Stimulated activated CD8-positive, alpha-beta memory T cell treated with anti-CD3 and anti-CD28 coated beads, Interleukin-12 subunit alpha, Interleukin-12 subunit beta, amount 100 ng/mL, for 24 hours (primary cell): ENCODE results near the gene IL3RA.
"Not testable (repeated sequence)": the region's sequence is repeated elsewhere in the genome, so short reads cannot be mapped to it uniquely, and the experiment has no call there.

Experiments
- DNase-seq: peaks from one replicate; pipeline ENCODE4 v3.0.0-alpha.2; 2020; ENCODE audit errors: extremely low read depth

IL3RA gene

DNA sequence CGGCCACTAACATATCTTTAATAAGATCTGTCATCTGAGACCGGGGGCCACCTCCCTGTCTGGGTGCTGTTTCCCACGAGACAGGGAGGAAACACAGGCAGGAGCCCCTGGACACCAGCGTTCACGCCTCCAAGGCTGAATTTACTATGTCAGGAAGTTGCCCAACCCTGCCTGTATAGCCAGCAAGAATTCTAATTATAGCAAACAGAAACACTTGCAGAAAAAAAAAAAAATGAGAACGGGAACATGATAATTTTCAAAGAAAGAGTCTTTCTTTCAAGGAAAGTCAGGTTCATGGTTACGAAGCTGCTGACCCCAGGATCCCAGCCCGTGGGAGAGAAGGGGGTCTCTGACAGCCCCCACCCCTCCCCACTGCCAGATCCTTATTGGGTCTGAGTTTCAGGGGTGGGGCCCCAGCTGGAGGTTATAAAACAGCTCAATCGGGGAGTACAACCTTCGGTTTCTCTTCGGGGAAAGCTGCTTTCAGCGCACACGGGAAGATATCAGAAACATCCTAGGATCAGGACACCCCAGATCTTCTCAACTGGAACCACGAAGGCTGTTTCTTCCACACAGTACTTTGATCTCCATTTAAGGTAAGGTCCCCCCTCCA is at the start of gene IL3RA:
Gene IL3RA, plus strand, starts transcription at position 455 of the 613 bp plus-strand sequence. CDS start 4,981 bp downstream, outside the sequence.
- DNase-seq, result no peak

DNA sequence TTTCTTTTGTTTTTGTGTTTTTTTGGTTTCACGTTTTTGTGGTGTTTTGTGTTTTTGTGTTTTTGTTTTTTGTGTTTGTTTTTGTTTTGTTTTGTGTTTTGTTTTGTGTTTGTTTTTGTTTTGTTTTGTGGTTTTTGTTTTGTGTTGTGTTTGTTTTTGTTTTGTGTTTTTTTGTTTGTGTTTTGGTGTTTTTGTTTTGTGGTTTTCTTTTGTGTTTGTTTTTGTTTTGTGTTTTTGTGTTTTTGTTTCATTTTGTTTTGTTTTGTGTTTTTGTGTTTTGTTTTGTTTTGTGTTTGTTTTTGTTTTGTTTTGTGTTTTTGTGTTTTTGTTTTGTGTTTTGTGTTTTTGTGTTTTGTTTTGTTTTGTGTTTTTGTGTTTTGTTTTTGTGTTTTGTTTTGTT is 47.0 kb upstream of the IL3RA start:
- DNase-seq, result no peak

DNA sequence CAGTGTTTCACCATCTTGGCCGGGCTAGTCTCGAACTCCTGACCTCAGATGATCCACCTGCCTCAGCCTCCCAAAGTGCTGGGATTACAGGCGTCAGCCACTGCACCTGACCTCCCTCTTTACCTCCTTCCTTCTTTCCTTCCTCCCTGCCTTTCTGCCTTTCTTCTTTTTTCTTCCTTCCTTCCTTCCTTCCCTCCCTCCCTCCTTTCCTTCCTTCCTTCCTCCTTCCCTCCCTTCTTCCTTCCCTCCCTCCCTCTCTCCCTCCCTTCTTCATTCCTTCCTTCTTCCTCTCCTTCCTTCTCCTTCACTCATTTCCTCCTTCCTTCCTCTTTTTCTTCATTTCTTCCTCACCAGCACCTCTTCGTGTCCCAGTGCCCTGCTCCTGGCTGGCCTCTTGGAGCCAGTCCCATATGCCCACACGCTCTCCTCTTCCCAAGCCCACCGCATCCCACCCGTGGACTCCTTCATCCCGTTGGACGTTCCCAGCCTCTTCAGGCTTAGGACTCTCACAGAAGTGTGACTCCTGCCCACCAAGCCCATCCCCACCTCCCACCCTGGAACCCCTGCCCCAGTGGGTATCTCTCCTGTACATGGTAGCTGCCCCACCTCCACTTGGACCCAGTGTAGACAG is 45.4 kb upstream of the IL3RA start:
- DNase-seq, result no peak

DNA sequence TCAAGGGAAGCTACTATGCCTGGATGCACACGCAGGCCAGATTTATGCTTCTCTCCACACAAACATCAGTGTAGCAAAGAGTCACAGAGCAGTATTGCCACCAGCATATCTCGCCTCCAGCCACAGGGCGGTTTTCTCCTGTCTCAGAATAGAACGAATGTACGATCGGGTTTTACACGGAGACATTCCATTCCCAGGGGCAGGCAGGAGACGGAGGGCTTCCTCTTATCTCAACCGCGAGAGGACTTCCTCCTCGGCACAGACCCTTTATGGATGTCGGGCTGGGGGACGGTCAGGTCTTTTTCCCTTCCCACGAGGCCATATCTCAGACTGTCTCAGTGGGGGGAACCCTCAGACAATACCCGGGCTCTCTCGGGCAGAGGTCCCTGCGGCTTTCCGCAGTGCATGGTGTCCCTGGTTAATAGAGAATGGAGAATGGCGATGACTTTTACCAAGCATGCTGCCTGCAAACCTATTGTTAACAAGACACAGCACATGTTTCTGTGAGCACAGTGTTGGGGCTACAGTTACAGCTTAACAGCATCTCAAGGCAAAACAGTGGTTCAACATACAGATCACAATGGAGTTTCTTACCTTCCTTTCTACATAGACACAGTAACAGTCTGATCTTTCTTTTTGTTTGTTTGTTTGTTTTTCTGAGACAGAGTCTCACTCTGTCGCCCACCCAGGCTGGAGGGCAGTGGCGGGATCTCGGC is 43.9 kb upstream of the IL3RA start:
- no peak for DNase-seq

DNA sequence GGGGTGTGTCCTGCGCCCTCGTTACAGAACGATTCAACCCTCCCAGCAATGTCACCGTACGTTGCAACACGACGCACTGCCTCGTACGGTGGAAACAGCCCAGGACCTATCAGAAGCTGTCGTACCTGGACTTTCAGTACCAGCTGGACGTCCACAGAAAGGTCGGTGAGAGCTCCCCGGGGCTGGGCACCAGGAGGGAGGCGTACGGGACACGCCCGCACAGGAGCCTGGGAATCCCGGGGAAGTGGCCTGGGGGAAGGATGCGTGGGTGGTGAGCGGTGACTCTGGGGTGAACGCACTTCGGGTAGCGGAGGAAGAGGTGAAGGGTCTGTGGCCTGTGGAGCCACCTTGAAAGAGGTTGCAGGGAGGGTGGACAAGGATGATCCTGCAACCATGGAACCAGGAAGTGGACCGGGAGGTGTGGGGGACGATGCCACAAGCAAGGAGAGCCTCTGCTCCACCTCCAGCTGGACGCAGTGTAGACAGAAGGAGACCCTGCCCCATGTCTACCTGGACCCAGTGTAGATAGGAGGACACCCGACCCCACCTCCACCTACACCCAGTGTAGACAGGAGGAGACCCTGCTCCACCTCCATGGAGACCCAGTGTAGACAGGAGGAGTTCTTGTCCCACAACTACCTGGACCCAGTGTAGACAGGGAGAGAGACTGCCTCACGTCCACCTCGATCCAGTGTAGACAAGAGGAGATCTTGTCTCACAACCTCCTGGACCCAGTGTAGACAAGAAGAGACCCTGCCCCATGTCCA is 42.1 kb upstream of the IL3RA start:
- DNase-seq, result no peak

DNA sequence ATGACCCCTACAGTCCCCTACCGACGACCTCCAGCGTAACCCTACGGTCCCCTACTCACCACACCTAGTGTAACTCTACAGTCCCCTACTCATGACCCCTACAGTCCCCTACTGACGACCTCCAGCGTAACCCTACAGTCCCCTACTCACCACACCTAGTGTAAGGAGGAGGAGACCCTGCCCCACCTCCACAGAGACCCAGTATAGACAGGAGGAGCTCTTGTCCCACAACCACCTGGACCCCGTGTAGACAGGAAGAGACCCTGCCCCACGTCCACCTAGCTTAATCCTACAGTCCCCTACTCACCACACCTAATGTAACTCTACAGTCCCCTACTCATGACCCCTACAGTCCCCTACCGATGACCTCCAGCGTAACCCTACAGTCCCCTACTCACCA is 41.0 kb upstream of the IL3RA start:
- no peak for DNase-seq

DNA sequence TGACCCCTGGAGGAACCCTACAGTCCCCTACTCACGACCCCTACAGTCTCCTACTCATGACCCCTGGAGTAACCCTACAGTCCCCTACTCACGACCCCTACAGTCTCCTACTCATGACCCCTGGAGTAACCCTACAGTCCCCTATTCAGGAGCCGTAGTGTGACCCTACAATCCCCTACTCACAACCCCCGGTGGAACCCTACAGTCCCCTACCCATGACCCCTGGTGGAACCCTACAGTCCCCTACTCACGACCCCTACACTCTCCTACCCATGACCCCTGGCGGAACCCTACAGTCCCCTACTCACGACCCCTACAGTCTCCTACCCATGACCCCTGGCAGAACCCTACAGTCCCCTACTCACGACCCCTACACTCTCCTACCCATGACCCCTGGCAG is 39.0 kb upstream of the IL3RA start:
- DNase-seq, result not testable (repeated sequence)

DNA sequence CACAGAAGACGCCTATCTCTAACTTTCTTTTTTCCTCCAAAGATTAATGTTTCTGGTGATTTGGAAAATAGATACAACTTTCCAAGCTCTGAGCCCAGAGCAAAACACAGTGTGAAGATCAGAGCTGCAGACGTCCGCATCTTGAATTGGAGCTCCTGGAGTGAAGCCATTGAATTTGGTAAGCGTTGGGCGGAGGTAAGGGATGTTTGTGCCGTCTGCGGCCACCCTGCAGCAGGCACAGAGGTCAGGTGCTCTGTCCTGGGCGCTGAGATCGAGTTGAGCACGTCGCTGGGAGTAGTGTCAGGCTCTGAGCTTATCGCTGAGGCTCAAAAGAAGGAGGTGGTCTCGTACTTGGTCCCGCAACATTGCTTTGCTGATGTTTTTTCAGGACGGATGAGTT is 36.1 kb upstream of the IL3RA start:
- DNase-seq, result no peak

DNA sequence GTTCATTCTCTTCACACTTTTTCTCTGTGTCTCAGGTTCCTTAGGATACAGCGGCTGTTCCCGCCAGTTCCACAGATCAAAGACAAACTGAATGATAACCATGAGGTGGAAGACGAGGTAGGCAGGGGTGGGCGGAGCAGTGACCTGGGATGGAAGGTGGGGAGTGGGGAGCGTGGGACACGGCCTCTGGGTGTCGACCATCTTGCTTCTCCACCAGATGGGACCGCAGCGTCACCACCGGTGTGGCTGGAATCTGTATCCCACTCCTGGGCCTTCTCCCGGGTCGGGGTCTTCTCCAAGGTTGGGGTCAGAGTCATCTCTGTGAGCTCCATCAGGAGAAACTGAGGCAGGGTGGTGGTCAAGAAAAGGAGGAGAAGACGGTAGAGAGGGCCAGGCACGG is 31.2 kb upstream of the IL3RA start:
- no peak for DNase-seq

DNA sequence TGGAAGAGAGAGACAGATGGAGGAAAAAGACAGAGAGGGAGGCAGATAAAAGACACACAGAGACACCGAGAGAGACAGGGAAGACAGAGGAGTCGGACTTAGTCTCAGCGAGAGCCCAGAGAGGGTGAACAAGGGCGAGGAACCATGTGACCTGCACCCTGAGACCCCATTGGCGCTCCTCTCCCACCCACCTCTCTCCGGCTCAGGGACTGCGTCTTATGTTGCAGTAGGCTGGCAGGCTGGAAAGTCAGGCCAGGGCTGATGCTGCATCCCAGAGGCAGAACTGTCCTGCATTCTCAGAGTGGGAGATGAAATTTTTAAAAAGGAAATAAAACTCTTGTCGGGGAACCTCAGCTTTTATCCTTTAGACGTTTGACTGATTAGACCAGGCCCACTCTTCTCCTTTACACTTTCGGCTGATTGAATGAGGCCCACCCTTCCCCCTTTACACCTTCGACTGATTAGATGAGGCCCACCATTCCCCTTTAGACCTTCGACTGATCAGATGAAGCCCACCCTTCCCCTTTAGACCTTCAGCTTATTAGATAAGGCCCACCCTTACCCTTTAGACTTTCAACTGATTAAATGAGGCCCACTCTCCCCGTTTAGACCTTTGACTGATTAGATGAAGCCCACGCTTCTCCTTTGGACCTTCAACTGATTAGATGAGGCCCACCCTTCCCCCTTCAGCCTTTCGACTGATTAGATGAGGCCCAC is 29.5 kb upstream of the IL3RA start:
- DNase-seq, result no peak

DNA sequence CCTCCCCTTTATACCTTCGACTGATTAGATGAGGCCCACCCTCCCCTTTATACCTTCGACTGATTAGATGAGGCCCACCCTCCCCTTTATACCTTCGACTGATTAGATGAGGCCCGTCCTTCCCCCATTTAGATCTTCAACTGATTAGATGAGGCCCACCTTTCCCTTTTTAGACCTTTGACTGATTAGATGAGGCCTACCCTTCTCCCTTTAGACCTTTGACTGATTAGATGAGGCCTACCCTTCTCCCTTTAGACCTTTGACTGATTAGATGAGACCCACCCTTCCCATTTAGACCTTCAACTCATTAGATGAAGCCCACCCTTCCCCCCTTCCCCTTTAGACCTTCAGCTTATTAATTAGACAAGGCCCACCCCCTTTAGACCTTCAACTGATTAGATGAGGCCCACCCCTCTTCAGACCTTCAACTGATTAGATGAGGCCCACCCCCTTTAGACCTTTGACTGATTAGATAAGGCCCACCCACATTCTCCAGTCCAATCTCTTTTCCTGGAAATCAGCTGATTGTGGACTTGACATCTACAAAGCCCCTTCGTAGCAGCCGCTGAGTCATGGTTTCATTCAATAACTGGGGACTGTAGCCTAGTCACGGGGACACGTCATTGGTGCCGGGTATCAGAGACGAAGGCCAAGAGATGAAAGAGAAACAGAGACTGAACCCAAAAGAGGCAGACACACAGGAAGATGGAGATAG is 28.8 kb upstream of the IL3RA start:
- DNase-seq, result no peak

DNA sequence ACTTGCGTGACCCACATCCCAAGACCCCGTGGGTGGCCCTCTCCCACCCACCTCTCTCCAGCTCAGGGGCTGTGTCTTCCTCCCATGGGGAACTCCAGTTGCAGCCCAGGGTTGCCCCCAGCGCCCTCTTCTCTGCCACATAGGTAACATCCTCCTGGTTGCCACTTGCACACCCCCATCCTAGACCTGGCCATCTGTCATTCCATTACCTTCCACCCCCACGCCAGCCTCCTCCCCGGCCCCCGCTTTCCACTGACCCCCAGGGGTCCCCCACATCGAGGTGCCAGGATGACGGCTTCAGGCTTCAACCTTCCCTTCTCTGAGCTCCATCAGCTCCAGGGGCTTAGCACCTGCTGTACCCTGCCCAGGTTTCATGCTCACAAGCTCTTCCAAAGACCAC is 28.1 kb upstream of the IL3RA start:
- DNase-seq, result no peak

DNA sequence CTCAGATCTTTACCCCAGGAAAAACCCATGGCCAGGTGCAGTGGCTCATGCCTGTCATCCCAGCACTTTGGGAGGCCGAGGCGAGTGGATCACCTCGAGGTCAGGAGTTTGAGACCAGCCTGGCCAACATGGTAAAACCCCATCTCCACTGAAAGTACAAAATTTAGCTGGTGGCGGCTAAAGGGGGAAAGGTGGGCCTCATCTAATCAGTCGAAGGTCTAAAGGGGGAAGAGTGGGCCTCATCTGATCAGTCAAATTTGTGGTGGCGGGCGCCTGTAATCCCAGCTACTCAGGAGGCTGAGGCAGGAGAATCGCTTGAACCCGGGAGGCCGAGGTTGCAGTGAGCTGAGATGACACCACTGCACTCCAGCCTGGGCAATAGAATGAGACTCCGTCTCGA is 27.7 kb upstream of the IL3RA start:
- DNase-seq, result not testable (repeated sequence)

DNA sequence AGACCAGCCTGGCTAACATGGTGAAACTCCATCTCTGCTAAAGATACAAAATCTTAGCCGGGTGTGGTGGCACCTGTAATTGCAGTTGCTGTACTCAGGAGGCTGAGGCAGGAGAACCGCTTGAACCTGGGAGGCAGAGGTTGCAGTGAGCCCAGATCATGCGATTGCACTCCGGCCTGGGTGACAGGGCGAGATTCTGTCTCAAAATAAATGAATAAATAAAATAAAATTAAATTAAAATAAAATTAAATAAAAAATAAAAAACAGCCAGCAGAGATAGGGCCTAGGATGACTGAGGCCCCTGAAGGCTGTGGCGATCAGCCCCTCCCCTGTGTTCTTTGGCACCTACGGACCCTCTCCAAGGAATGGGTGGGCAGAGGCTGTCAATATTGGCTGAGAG is 22.8 kb upstream of the IL3RA start:
- DNase-seq, result no peak

DNA sequence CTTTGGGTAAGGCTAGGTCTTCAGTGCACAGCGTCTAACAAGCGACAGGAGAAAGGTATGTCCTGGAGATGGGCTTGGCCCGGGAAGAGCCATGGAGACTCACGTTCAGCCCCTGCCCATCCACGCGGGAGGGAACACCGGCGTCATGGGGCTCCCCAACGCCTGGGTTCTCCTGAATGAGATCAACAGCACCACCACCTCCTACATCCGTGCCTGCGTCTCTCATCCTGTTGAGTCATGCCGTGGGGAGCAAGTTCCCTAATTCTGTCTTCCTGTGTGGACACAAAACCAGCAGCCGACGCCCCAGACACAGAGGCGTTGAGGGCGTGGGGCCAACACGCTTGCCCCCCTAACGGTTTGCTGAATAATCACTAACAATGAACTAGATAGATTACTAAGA is 20.1 kb upstream of the IL3RA start:
- no peak for DNase-seq

DNA sequence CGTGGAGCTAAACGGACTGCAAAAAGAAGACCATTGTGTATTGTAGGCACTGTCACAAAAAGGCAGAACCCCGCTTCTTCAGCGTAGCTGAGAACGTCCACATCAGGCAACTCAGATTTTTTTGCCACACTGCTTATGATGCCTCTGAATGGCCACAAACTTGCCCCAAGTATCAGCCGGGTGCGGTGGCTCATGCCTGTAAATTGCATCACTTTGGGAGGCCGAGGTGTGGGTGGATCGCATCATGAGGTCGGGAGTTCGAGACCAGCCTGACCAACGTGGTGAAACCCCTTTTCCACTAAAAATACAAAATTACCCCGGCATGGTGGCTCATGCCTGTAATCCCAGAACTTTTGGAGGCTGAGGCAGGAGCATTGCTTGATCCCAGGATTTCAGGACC is 14.9 kb upstream of the IL3RA start:
- DNase-seq, result no peak

DNA sequence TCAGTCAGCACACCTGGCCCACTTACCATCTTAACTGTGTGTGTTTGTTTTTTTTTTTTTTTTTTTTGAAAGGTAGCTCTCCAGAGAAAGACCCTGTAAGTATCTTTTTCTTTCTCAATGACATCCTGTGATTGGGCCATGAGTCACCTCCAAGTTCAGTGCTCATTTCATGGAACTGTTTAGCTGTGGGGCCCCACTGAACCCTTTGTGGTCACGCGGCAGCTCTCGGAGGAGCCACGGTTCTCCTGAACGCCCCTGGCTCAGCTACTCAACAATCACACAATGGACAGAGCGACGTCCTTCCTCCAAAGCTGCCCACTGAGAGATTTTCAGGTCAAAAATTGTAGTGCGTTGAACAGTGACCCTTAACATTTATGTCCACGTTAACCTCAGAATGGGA is 14.2 kb upstream of the IL3RA start:
- DNase-seq, result no peak

DNA sequence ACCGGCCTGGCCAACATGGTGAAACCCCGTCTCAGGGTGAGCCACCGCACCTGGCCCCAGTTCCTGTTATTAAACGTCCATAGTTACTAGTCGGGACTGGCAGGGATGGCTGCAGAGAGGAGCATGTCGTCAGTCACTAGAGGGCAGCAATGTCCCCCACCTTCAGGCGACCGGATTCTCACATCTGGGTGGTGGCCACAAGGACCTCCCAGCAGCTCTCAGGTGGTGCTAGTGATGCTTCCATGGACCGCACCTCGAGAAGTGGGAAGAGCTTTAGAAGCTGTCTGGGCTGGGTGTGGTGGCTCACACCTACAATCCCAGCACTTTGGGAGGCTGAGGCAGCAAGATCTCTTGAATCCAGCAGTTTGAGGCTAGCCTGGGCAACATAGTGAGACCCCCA is 13.3 kb upstream of the IL3RA start:
- DNase-seq, result peak; percentile 26

DNA sequence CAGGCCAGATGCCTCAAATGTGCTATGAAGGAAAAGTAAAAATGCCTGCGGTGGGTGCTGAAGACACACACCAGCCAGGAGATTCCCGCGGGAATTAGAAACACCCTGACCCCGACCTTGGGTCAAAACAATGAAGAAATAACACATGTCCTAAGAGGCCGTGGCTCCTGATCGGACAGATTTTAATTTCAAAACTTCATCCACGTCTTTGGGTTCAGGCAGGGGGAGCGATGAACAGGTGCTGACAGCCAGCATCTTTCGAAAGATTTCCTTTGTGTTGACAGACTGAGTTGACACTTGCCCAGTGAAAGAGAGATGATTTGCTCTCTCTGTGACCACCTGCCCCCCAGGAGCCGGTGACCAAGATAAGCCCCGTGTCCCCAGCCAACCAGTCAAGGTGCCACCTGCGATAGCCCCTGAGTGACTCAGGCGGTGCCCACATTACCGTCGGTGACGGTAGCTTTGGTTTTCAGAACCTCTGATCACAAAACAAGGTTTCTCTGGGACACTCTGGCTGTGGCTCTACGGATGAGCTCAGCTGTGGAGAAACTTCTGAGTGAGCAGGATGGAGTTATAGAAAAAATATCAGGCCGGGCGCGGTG is 11.0 kb upstream of the IL3RA start:
- DNase-seq, result no peak

DNA sequence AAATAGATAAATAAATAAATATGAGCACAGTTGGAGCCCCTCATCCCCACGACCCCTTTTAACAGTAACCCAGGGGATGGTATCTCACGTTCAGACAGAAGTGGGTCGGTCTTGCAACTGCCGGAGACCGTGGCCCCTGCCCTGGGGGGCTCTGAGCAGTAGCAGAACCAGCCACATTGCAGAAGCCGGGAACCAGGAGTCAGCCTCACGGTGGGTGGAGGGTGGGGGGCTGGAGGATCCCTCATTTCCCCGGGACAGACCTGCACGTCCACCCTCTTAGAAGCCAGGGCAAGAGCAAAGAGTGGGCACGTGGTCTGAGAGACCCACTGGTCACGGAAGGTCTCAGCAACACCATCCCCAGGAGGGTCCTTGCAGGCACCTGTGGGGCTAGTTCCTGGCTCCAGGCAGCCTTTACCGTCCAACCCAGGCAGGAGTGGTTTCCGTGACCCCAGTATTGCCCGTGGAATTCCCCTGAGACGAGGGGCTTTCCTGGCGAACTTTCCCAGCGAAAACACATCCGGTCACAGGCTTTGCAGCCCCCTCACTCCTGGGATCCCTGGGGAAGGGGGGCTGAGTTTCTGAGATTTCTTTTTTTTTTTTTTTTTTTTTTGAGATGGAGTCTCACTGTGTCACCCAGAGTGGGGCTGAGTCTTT is 8.8 kb upstream of the IL3RA start:
- DNase-seq, result no peak
